Astrocyte (in vitro differentiated cells and primary cell): ENCODE data around the gene LRRC4C.

Experiments used
- CTCF ChIP-seq: IDR thresholded peaks from 2 replicates; pipeline ENCODE4 v1.5.1; 2011; ENCODE audit warnings: low read depth, mild to moderate bottlenecking, inconsistent platforms, low read length, moderate library complexity; ENCODE audit not compliant: insufficient read depth
- EZH2 ChIP-seq: IDR thresholded peaks from 2 replicates; pipeline ENCODE4 v1.6.1; 2012; ENCODE audit warnings: mild to moderate bottlenecking, low read length, inconsistent platforms; ENCODE audit not compliant: insufficient read depth

- TF ChIP-seq CTCF (no peak), EZH2 (no peak)
These were observed 484.4 kb downstream of the LRRC4C start for GRCh38 chr11:40975076-40975475.
